Measurements from ENCODE around the gene TCERG1L. TPM values are rescaled to one million over a fixed set of nuclear protein-coding genes. Genes with fewer than 3 reads are reported as not detected.
"Not testable (repeated sequence)": the region's sequence is repeated elsewhere in the genome, so short reads cannot be mapped to it uniquely, and the experiment has no call there.

Gene TCERG1L
- total RNA-seq, 1 experiment from 2014 or later: not detected

DNA sequence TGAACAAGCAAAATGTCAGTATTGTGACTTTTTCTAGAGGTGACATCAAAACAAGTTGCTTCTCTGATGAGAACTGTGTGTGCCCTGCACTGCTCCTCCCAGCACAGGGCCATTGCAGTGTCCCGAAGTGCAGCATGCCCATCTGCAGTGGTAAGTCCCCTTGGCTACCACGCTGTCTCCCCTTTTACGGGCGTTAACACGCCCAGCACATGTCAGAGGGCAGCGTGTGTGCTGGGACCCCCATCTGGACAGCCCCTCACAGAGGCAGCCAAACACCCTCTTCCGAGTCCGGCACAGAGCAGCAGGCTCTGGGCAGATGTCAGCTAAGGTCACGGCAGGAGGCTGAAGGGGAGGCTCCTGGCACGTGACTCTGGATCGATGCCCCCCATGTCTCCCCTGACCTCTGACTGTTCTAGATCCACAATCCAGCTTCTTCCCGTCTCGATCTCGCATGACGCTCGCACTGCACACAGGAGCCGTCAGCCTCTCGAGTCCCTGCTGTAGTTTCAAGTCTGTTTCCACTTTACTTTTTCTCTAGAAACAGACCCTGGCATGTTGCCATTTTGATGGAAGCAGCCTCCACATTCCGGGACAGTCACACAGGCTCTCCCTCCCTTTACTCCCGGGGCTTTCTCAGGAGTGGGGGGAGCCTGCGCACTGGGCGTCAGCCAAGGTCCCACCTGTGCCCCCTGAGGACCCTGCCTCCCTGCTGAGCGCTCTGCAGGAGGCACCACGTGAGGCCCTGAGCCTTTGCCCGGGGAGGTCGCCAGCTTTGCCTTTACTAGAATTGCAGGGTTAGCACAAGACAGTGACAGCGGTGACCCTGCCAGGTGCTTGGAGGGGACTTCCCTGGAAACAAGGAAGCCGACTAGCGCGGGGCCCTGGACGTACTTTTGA lies 133.8 kb downstream of the TCERG1L start:
- TF ChIP-seq CTCF (IDR thresholded peaks at IDR 0.05; ENCODE audit: unreplicated experiment): no peak
- Mint-ChIP-seq H3K4me3 (ENCODE audit: low read depth, unreplicated experiment) (no peak overlapping the region), H3K9me3 (ENCODE audit: low read depth, unreplicated experiment) (peaks cover 4% of the 10 kb centered on the region), H3K27me3 (ENCODE audit: unreplicated experiment) (no peaks in the 10 kb centered on the region), H3K36me3 (ENCODE audit: insufficient read depth, unreplicated experiment) (no peaks in the 10 kb centered on the region), H3K27ac (ENCODE audit: unreplicated experiment) (no peak overlapping the region), H3K4me1 (ENCODE audit: low read depth, unreplicated experiment) (no peaks in the 10 kb centered on the region)
- intact Hi-C loops (cut with micrococcal nuclease; ENCODE audit: unreplicated experiment): no loop called here
- CTCF ChIA-PET: no interaction called here
- DNase-seq: no peak
- BruUV-seq (replicated peaks): no TSS peak

DNA sequence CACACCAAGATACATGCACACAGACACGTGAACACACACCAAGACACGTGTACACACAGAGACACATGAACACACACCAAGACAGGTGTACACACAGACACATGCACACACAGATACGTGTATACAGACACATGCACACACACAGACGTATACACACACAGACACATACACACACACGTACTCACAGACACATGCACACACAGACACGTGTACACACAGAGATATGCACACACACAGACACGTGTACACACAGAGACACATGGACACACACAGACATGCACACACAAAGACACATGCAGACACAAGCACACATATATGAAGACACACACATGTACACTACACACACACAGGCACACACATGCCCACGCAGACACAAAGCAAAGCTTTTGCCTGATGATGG lies 134.6 kb downstream of the TCERG1L start:
- Mint-ChIP-seq H3K27me3 (ENCODE audit: unreplicated experiment) (no peaks in the 10 kb centered on the region), H3K4me1 (ENCODE audit: low read depth, unreplicated experiment) (no peaks in the 10 kb centered on the region), H3K27ac (ENCODE audit: unreplicated experiment) (no peak overlapping the region), H3K4me3 (ENCODE audit: low read depth, unreplicated experiment) (no peak overlapping the region), H3K36me3 (ENCODE audit: insufficient read depth, unreplicated experiment) (no peaks in the 10 kb centered on the region), H3K9me3 (ENCODE audit: low read depth, unreplicated experiment) (peaks cover 4% of the 10 kb centered on the region)
- intact Hi-C loops (cut with micrococcal nuclease; ENCODE audit: unreplicated experiment): no loop called here
- TF ChIP-seq CTCF (IDR thresholded peaks at IDR 0.05; ENCODE audit: unreplicated experiment): no peak
- no peak for DNase-seq
- CTCF ChIA-PET: no interaction called here
- BruUV-seq (replicated peaks): no TSS peak

DNA sequence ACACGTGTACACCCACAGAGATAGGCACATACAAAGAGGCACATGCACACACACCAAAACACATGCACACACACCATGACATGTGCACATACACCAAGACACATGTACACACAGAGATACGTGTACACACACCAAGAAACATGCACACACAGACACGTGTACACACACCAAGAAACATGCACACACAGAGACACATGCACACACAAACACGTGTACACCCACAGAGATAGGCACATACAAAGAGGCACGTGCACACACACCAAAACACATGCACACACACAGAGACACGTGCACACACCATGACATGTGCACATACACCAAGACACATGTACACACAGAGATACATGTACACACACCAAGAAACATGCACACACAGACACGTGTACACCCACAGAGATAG lies 135.2 kb downstream of the TCERG1L start:
- CTCF ChIA-PET; H3K9me3 Mint-ChIP-seq (ENCODE audit: low read depth, unreplicated experiment); H3K27ac Mint-ChIP-seq (ENCODE audit: unreplicated experiment); BruUV-seq (replicated peaks); H3K27me3 Mint-ChIP-seq (ENCODE audit: unreplicated experiment); H3K4me3 Mint-ChIP-seq (ENCODE audit: low read depth, unreplicated experiment); H3K4me1 Mint-ChIP-seq (ENCODE audit: low read depth, unreplicated experiment); DNase-seq; H3K36me3 Mint-ChIP-seq (ENCODE audit: insufficient read depth, unreplicated experiment); intact Hi-C loops (cut with micrococcal nuclease; ENCODE audit: unreplicated experiment): not testable (repeated sequence)

GRCh38 chr10:131175891-131176290 lies 135.6 kb downstream of the TCERG1L start:
- CTCF ChIA-PET: no interaction called here
- H3K4me3 Mint-ChIP-seq (ENCODE audit: low read depth, unreplicated experiment): no peak overlapping the region
- no peak overlapping the region for H3K27ac Mint-ChIP-seq (ENCODE audit: unreplicated experiment)
- no TSS peak for BruUV-seq (replicated peaks)
- H3K36me3 Mint-ChIP-seq (ENCODE audit: insufficient read depth, unreplicated experiment): no peaks in the 10 kb centered on the region
- H3K9me3 Mint-ChIP-seq (ENCODE audit: low read depth, unreplicated experiment): peaks cover 4% of the 10 kb centered on the region
- no peaks in the 10 kb centered on the region for H3K27me3 Mint-ChIP-seq (ENCODE audit: unreplicated experiment)
- intact Hi-C loops (cut with micrococcal nuclease; ENCODE audit: unreplicated experiment): no loop called here
- DNase-seq: no peak
- no peak for TF ChIP-seq CTCF (IDR thresholded peaks at IDR 0.05; ENCODE audit: unreplicated experiment)
- no peaks in the 10 kb centered on the region for H3K4me1 Mint-ChIP-seq (ENCODE audit: low read depth, unreplicated experiment)

Measured in Calu3 (cell line).